DMS 273 (cell line): ENCODE measurements around the gene LBH.
A peak's percentile ranks its signal among the peaks of the same experiment; 100 is the strongest.
"Not testable (repeated sequence)": the region's sequence is repeated elsewhere in the genome, so short reads cannot be mapped to it uniquely, and the experiment has no call there.

Source experiments
- DNase-seq: peaks from one replicate; lab custom pipeline; 2025; ENCODE audit not compliant: unreplicated experiment; lab: John Stamatoyannopoulos, UW

The LBH gene

GRCh38 chr2:30255466-30256408, 24.4 kb downstream of the LBH start:
- DNase-seq, result no peak

- DNase-seq, result no peak
Observed at GRCh38 chr2:30257266-30258214, 26.2 kb downstream of the LBH start.

- no peak for DNase-seq
Observed at GRCh38 chr2:30259071-30259470, 27.7 kb downstream of the LBH start.

GRCh38 chr2:30259827-30260679, 28.7 kb downstream of the LBH start:
- DNase-seq, result no peak

- DNase-seq, result no peak
Observed at GRCh38 chr2:30260941-30261340, 29.6 kb downstream of the LBH start.

GRCh38 chr2:30261695-30262211, 30.4 kb downstream of the LBH start:
- DNase-seq, result no peak

DNA sequence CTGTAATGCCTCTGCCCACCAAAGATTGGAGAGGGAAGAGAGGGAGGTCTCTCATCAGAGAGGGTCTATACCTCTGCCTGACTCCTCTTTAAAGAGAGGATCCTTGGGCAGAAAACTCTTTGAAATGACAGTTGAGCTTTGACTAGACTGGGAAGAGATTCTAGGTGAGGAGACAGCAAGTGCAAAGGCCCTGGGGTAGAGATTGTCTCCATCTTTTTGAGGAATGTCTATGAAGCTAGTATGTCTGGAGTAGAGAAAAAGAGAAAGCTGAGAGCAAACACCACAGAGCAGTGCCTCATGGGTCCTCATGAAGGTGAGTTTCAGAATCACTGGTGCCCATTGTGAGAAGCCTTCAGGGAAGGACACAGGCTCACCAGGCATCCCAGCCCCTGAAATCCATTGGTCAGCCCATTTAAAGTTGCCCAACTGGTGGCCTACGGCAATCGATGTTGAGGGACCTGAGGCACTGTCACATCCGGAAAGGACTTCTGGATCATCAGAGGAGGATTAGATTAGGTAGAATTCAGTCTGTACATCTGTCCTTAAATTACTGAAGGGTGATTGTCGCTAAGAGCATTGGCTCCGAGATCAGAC, 31.5 kb downstream of the LBH start:
- no peak for DNase-seq

DNA sequence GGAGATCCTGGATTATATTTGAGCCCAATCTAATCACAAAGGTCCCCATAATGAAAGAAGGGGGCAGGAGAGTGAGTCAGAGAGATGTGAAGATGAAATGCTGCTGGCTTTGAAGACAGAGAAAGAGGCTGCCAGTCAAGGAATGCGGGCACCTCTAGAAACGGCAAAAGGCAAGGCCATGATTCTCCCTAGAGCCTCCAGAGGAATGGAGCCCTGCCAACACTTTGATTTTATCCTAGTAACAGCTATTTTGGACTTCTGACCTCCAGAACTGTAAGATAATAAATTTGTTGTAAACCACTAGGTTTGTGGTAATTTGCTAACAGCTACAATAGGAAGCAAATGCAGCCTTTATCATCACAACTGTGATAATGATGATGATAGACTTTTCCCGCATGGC, 32.9 kb downstream of the LBH start:
- no peak for DNase-seq

- DNase-seq, result no peak
Observed at GRCh38 chr2:30265052-30266015, 34.0 kb downstream of the LBH start.

DNA sequence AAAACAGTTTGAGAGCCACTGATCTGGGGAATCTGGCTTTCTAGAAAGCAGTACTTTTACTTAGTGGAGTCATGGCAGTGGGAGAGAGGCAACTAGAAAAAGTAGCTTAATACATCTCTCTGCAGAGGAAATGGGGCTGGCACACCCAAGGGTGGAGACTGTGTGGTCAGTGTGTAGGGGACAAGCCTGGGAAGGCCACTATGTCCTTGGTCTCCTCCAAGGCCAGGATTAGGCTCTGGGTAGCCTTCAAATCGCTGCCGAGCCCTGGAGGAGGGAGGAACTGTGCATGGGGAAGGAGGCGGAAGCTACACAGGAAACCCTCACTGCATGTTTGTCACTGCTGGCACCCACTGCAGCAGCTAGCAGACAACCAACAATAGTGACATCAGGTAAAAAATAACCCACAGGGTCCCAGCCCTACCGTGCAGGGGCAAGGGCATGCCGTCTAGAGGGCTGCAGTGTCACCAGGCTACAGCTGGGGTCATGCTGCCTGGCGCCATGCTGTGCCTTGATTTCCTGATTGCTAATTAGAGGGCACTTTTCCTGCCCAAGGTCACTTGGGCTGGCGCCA, 34.8 kb downstream of the LBH start:
- no peak for DNase-seq

DNA sequence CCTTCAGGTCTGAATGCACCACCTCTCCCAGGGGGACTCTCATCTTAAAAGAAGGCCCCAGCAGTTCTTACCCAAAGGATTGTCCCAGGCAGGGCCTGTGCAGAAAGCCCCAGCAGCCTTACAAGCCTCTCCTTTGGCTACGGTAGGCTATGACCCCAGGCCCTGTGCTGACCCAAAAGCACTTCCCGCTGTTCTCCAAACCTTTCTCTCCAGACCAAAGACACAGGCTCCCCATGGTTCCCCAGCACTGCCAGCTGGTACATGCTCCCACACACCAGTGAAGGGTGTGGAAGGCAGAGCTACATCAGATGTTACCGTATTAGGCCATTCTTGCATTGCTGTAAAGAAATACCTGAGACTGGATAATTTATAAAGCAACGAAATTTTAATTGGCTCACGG, 35.4 kb downstream of the LBH start:
- DNase-seq, result no peak

- no peak for DNase-seq
Observed at GRCh38 chr2:30267161-30267975, 36.0 kb downstream of the LBH start.

GRCh38 chr2:30268296-30268871, 37.0 kb downstream of the LBH start:
- DNase-seq, result peak; percentile 36

GRCh38 chr2:30269114-30269770, 37.9 kb downstream of the LBH start:
- DNase-seq, result not testable (repeated sequence)

GRCh38 chr2:30269771-30270145, 38.4 kb downstream of the LBH start:
- no peak for DNase-seq

DNA sequence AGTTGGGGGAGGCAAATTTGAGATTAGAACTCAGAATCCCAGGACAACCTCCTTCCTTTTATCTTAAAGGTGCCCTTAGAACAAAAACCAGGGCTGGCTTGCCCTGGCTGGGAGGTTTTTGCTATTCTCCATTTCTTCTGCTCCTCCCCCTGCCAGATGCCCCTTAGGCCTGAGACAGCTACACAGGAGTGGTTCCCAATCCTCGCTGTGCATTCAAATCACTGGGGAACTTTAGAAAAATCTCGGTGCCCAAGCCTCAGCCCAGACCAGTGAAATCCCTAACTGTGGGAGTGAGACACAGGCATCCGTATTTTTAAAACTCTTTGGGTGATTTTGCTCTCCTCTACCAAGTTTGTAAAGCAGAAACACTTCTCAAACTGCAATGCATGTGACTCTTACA, 38.8 kb downstream of the LBH start:
- DNase-seq, result no peak

GRCh38 chr2:30271301-30271700, 40.0 kb downstream of the LBH start:
- DNase-seq, result no peak
